Measurements from ENCODE around the gene XAGE1A.
"Not testable (repeated sequence)": the region's sequence is repeated elsewhere in the genome, so short reads cannot be mapped to it uniquely, and the experiment has no call there.

The XAGE1A gene

DNA sequence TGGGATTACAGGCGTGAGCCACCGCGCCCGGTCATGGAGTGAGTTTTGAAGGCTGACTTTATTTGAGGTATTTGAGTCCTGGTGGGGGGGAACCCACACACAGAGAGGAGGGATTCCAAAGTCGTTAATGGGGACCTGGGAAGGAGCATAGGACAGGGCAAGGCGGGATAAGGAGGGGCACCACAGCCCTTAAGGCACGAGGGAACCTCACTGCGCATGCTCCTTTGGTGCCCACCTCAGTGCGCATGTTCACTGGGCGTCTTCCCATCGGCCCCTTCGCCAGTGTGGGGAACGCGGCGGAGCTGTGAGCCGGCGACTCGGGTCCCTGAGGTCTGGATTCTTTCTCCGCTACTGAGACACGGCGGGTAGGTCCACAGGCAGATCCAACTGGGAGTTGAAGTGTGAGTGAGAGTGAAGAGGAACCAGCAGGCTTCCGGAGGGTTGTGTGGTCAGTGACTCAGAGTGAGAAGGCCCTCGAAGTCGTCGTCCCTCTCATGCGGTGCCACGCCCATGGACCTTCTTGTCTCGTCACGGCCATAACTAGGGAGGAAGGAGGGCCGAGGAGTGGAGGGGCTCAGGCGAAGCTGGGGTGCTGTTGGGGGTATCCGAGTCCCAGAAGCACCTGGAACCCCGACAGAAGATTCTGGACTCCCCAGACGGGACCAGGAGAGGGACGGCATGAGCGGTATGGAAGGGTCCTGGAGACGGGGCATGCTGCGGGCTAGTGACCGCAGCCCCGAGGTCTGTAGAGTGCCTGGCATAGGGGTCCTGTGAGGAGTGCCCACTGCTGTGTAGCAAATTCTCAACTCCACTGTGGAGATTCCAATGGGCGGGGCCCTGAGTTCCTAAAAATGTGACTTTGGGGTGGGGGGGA, at the start of gene XAGE1A:
Gene XAGE1A, plus strand, starts transcription at position 264 of the 874 bp plus-strand sequence. CDS start 1,554 bp downstream, outside the sequence.
- not testable (repeated sequence) for DNase-seq (ENCODE audit: low read depth)

- not testable (repeated sequence) for DNase-seq (ENCODE audit: low read depth)
Measured at GRCh38 chrX:52452031-52452430, 43.6 kb upstream of the XAGE1A start.

DNA sequence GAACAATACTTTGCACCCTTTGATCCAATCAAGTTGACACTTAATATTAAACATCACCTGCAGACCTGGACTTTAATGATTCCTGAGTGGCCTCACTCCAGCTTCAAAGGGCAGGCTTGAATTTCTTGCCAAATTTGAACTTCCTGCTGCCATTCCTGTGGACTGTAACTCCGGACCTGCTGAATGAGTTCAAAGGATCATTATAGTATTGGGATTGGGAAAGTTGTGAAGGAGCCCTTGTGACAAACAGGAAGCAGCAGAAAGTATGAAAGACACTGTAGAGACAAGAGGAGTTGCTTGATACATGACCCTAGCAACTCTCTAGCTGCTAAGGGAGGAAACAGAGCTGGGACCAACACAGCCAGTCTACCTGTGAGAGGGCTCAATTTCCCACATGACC, 24.3 kb upstream of the XAGE1A start:
- not testable (repeated sequence) for DNase-seq (ENCODE audit: low read depth)

- not testable (repeated sequence) for DNase-seq (ENCODE audit: low read depth)
Measured at GRCh38 chrX:52496419-52496772, 788 bp downstream of the XAGE1A start.

DNA sequence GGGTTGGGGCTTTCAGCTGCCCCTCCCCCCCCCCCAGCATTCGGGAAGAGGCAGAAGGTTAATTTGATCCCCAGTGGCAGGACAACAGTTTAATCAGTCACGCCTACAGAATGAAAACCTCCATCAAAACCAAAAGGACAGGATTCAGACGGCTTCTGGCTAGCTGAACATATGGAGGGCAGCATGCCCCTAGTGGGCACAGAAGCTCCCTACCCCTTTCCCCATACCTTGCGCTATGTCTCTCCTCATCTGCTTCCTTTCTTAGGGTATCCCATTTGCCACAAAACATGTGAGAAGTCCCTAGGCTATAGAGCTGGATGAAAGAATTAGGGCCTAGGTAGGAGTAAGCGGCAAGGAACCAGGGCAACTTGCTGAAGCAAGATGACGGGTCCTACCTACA, 5.8 kb downstream of the XAGE1A start:
- not testable (repeated sequence) for DNase-seq (ENCODE audit: low read depth)

DNA sequence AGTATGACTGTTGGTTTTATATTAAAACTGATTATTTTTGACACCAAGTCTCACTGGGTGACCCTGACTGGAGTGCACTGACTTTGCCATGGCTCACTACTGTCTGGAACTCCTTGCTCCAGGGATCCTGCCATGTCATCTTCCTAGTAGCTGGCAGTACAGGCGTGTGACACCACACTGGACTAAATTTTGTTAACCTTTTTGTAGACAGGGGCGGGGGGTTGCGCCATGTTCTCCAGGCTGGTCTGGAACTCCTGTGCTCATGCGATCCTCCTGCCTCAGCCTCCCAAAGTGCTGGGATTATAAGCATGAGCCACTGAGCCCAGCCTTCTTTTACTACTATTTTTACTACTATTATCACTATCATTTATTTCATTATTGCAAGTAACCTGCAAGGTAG, 8.9 kb downstream of the XAGE1A start:
- no peak for DNase-seq (ENCODE audit: low read depth)

DNA sequence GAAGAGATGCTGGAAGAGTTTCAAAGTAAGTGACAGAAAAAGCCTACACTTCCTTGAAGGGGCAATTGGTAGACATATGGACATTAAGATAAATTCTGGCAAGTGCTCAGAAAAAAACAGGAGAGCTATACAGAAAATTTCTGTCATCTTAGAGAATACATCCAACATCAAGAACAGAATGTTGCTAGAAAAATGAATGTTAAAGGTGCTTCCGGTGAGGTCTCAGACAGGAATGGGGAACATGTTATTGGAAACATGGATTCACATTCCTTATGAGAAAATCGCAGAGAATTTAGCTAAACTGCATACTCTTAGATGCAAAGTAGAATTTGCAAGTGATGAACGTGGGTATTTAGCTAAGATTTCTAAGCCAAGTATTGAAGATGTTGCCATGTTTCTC, 11.7 kb downstream of the XAGE1A start:
- DNase-seq (ENCODE audit: low read depth), result no peak

DNA sequence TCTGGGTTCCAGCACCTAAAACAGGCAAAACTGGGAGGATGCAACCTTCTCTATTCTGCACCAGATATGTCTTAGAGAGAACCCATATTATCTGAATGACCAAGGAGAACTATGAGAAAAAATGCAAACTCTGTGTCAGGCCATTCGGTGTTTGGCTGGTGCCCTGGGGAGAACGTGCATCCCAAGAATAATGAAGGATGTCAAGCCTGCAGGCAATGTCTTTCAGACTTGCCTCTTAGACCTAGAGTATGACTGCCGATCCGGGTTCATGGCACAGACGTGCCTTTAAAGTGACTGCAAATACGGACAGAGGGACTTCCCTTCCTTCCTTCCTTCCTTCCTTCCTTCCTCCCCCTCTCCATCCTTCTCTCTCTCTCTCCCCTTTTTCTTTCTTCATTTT, 14.3 kb downstream of the XAGE1A start:
- no peak for DNase-seq (ENCODE audit: low read depth)

DNA sequence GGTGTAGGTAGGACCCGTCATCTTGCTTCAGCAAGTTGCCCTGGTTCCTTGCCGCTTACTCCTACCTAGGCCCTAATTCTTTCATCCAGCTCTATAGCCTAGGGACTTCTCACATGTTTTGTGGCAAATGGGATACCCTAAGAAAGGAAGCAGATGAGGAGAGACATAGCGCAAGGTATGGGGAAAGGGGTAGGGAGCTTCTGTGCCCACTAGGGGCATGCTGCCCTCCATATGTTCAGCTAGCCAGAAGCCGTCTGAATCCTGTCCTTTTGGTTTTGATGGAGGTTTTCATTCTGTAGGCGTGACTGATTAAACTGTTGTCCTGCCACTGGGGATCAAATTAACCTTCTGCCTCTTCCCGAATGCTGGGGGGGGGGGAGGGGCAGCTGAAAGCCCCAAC, 15.5 kb downstream of the XAGE1A start:
- DNase-seq (ENCODE audit: low read depth), result not testable (repeated sequence)

- DNase-seq (ENCODE audit: low read depth), result not testable (repeated sequence)
Measured at GRCh38 chrX:52516110-52516986, 20.7 kb downstream of the XAGE1A start.

GRCh38 chrX:52516987-52517325, 21.3 kb downstream of the XAGE1A start, which contains the start of gene XAGE1B:
TSS of gene XAGE1B (minus strand) at chrX:52517063. CDS start at chrX:52515527, 1,536 bp downstream.
- DNase-seq (ENCODE audit: low read depth), result not testable (repeated sequence)

- DNase-seq (ENCODE audit: low read depth), result not testable (repeated sequence)
Measured at GRCh38 chrX:52541051-52541450, 45.4 kb downstream of the XAGE1A start.

GRCh38 chrX:52542311-52542710, 46.7 kb downstream of the XAGE1A start:
- DNase-seq (ENCODE audit: low read depth), result no peak

DNA sequence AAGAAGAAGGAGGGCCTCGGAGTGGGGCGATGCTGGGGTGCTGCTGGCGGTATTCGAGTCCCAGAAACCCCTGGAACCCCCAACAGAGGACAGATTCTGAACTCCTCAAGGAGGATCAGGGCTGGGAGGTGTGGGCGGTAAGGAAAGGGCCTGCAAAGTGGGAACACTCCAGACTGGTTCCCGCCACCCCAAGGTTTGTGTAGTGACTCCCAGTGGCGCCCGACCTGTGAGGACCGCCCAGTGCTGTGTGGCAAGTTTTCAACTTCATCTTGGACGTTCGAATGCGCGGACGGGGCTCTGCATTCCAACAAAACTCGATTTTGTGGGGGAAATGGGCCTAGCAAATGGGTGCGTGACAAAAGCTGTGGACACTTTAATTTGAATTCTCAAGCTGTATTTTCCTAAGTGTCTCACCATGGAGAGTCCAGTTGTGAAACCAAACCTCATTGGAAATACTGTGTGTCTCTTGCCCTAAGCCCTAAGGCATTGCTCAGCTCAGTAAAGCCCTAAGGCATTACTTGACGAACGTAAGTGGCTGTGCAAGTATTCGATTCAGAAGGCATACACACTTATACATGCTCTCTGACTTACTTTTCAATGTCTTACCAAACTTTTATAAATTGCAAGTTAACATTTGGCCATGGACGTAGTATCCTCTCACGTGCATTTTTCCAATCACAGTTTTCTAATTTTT, 48.7 kb downstream of the XAGE1A start:
- DNase-seq (ENCODE audit: low read depth), result no peak

DNA sequence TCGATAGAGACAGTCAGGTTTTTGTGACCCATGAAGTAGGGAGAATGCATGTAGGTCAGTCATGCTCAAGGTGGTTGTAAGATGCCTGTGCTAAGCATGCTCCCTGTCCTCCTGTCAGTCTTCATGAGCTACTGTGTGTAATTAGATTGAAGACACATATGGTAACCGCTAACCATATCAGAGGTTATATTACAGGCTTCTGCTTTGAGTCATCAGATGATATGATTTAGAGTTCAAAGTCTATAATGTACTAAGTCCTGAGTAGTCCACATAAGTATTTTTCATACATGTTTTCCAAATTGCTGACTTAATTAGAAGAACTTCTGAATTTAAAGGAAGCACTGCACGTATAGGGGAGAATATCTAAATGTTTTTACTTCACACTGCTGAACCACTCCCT, 53.2 kb downstream of the XAGE1A start:
- not testable (repeated sequence) for DNase-seq (ENCODE audit: low read depth)

All from activated gamma-delta T cell treated with anti-CD3 and anti-CD28 coated beads, Interleukin-2, amount 50 U/mL, for 16 hours (primary cell).